GM12892 (cell line): ENCODE measurements around the gene NOS3.

ENCODE experiments used
- POLR2A ChIP-seq: IDR thresholded peaks from 2 replicates; pipeline ENCODE4 v1.6.1; 2011; ENCODE audit warnings: low read depth, low read length, control low read depth
- POLR2AphosphoS5 ChIP-seq: IDR thresholded peaks from 2 replicates; pipeline ENCODE4 v1.6.1; 2011; ENCODE audit warnings: low read depth, low read length, control low read depth
- TAF1 ChIP-seq: IDR thresholded peaks from 2 replicates; pipeline ENCODE4 v1.6.1; 2011; ENCODE audit warnings: low read depth, mild to moderate bottlenecking, control low read depth, low read length, borderline replicate concordance

DNA sequence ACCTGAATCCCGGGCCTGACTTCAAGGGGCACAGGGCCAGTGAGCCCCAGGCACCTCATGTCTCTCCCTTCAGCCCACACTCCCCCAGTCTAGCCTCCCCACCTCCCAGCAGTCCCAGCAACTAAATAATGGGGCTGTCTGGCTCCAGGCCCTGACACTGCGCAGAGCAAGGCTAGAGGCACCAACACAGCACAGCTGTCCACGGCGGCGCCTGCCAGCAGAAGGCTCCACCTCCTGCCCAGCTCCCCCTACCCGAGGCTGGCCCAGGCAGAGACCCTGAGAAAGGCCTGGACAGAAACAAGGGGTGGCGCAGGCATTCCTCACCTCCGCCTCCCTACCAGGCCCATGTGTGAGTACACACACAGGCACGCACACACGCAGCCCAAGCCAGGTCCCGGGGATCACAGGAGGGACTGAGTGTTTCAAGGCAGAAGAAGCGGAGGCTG, 18.8 kb upstream of the NOS3 start:
- no peak for TF ChIP-seq POLR2AphosphoS5
- TF ChIP-seq POLR2A, result no peak
- no peak for TF ChIP-seq TAF1
